ENCODE data around the gene MRPL48. TPM values are rescaled to one million over a fixed set of nuclear protein-coding genes. Genes with fewer than 3 reads are reported as not detected.

The MRPL48 gene
- total and polyA plus RNA-seq, 2 of the 8 experiments (the other 6 are each of a cell fraction or from before 2014, with no cell fraction given): 34.9 to 59.9 TPM

- TF ChIP-seq NRF1 (IDR thresholded peaks at IDR 0.05; ENCODE audit: low read depth, low read length): no peak
- no peak for TF ChIP-seq SIRT6 (IDR thresholded peaks at IDR 0.05; ENCODE audit: low read length)
- TF ChIP-seq ASH2L (IDR thresholded peaks at IDR 0.05; ENCODE audit: low read length): no peak
- no peak for TF ChIP-seq HDAC6 (IDR thresholded peaks at IDR 0.05; ENCODE audit: low read depth, low read length)
- peak; percentile 95 for TF ChIP-seq PHF8 (conservative IDR thresholded peaks at IDR 0.05; ENCODE audit: low read depth, low read length)
- TF ChIP-seq POLR2AphosphoS5 (IDR thresholded peaks at IDR 0.05; ENCODE audit: low read depth, low read length): peak; percentile 95
- peak; percentile 36; the same call in 1 of the 2 replicates for TF ChIP-seq GTF2F1 (IDR thresholded peaks at IDR 0.05; ENCODE audit: borderline replicate concordance, low read depth, low read length)
- TF ChIP-seq POLR2A (IDR thresholded peaks at IDR 0.05; ENCODE audit: control extremely low read depth in 1 of 2, low read depth in 2 of 2, low read length in 2 of 2): peak; percentile 71 to 97
- no peak for TF ChIP-seq RXRA (IDR thresholded peaks at IDR 0.05; ENCODE audit: insufficient read depth, low read depth, low read length)
- TF ChIP-seq, protein P1, sequence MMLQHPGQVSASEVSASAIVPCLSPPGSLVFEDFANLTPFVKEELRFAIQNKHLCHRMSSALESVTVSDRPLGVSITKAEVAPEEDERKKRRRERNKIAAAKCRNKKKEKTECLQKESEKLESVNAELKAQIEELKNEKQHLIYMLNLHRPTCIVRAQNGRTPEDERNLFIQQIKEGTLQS (IDR thresholded peaks at IDR 0.05; ENCODE audit: insufficient read depth, low read depth, low read length): peak; percentile 58; the same call in 1 of the 2 replicates
- TF ChIP-seq EP300 (IDR thresholded peaks at IDR 0.05; ENCODE audit: borderline replicate concordance in 1 of 2, low read depth in 2 of 2, low read length in 2 of 2): no peak
- TF ChIP-seq MAX (IDR thresholded peaks at IDR 0.05): peak; percentile 96
- TF ChIP-seq CBX8 (IDR thresholded peaks at IDR 0.05; ENCODE audit: borderline replicate concordance, low read depth, low read length): no peak
- TF ChIP-seq RAD21 (IDR thresholded peaks at IDR 0.05 in 1 of 2, conservative IDR thresholded peaks at IDR 0.05 in 1 of 2; ENCODE audit: low read depth in 2 of 2, low read length in 2 of 2): no peak; a peak in 1 of 4 replicates
- no peak for TF ChIP-seq TEAD4 (IDR thresholded peaks at IDR 0.05; ENCODE audit: low read depth, low read length)
- no peak for TF ChIP-seq KDM5A (IDR thresholded peaks at IDR 0.05; ENCODE audit: low read length)
- peak; percentile 100 for TF ChIP-seq YY1 (IDR thresholded peaks at IDR 0.05; ENCODE audit: low read depth, low read length)
- TF ChIP-seq MAFK (IDR thresholded peaks at IDR 0.05; ENCODE audit: low read depth, low read length): peak; percentile 23; the same call in 1 of the 2 replicates
- TF ChIP-seq SP4 (IDR thresholded peaks at IDR 0.05; ENCODE audit: low read length): peak; percentile 86; the same call in 1 of the 2 replicates
- peak; percentile 53; the same call in 1 of the 2 replicates for TF ChIP-seq GABPA (IDR thresholded peaks at IDR 0.05; ENCODE audit: borderline replicate concordance, insufficient read depth, low read length)
- TF ChIP-seq SRF (IDR thresholded peaks at IDR 0.05; ENCODE audit: low read depth, low read length): no peak
- TF ChIP-seq FOSL1 (IDR thresholded peaks at IDR 0.05; ENCODE audit: insufficient read depth, low read depth, low read length): 0 out of 2 replicates have a peak, but pooled peaks have one; percentile 71
- peak; percentile 96 for TF ChIP-seq TAF1 (IDR thresholded peaks at IDR 0.05; ENCODE audit: low read depth, low read length)
Measured at GRCh38 chr11:73779084-73779902, 8.4 kb upstream of the MRPL48 start (continued).
